Epithelial cell of umbilical artery (primary cell): ENCODE results near the gene OR2K2. TPM values are rescaled to one million over a fixed set of nuclear protein-coding genes. Genes with fewer than 3 reads are reported as not detected.

Source experiments
- total RNA-seq: library from RNA; depleted of rRNA; stranded (reverse); fragments of >200 nt; gene quantifications from 2 replicates; pipeline ENCODE4 v1.2.3, GENCODE V29; 2014

The OR2K2 gene, protein sequence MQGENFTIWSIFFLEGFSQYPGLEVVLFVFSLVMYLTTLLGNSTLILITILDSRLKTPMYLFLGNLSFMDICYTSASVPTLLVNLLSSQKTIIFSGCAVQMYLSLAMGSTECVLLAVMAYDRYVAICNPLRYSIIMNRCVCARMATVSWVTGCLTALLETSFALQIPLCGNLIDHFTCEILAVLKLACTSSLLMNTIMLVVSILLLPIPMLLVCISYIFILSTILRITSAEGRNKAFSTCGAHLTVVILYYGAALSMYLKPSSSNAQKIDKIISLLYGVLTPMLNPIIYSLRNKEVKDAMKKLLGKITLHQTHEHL
- not detected in 2 replicates for total RNA-seq

GRCh38 chr9:111330124-111330523 lies at the start of gene OR2K2:
Gene OR2K2 (minus strand): TSS chr9:111330224. CDS start chr9:111328433, 1,791 bp downstream.

Other genes starting within 250 kb of the OR2K2 start
- gene ECPAS, start 154.2 kb upstream of the OR2K2 start, total RNA-seq: 69.6 and 80.9 TPM in 2 replicates
- 1.6 and 2.9 TPM in 2 replicates for gene ZNF483, start 195.0 kb upstream of the OR2K2 start, total RNA-seq